ENCODE data around the gene ANKMY2. TPM values are rescaled to one million over a fixed set of nuclear protein-coding genes. Genes with fewer than 3 reads are reported as not detected.
A peak's percentile ranks its signal among the peaks of the same experiment; 100 is the strongest.
"Not testable (repeated sequence)": the region's sequence is repeated elsewhere in the genome, so short reads cannot be mapped to it uniquely, and the experiment has no call there.

ANKMY2 gene
- total RNA-seq, 1 donor from 2014 or later = 5.5 TPM

DNA sequence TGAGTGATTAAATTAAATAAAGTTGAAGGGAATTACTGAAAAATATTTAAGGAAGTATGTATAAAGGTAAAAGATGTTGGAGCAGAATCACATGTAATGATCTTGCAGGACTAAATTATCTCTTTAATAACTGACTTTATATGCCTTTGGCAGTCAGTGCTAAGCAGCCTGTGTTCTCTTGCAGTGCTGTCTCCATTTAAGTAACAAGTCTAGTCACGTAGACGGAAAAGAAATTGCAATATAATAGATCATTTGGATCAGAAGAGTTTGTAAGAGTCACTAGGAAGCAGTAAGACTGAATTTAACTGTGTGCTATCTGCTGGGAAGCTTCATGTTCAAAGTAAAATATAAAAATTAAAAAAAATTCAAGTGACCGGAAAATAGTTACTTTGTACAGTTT, 21.8 kb upstream of the ANKMY2 start:
- no peaks in the 10 kb centered on the region for H3K27me3 ChIP-seq (ENCODE audit: control insufficient read depth, insufficient read depth, low read length)
- no peak for DNase-seq (ENCODE audit: low read depth)
- H3K36me3 ChIP-seq (ENCODE audit: control insufficient read depth, insufficient read depth, low read length) = no peaks in the 10 kb centered on the region
- FAIRE-seq = no peak
- no peak overlapping the region for H3K4me3 ChIP-seq (ENCODE audit: low read depth, low read length)
- TF ChIP-seq, protein P1, sequence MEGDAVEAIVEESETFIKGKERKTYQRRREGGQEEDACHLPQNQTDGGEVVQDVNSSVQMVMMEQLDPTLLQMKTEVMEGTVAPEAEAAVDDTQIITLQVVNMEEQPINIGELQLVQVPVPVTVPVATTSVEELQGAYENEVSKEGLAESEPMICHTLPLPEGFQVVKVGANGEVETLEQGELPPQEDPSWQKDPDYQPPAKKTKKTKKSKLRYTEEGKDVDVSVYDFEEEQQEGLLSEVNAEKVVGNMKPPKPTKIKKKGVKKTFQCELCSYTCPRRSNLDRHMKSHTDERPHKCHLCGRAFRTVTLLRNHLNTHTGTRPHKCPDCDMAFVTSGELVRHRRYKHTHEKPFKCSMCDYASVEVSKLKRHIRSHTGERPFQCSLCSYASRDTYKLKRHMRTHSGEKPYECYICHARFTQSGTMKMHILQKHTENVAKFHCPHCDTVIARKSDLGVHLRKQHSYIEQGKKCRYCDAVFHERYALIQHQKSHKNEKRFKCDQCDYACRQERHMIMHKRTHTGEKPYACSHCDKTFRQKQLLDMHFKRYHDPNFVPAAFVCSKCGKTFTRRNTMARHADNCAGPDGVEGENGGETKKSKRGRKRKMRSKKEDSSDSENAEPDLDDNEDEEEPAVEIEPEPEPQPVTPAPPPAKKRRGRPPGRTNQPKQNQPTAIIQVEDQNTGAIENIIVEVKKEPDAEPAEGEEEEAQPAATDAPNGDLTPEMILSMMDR (IDR thresholded peaks at IDR 0.05; ENCODE audit: insufficient read depth, low read length, severe bottlenecking) = no peak

DNA sequence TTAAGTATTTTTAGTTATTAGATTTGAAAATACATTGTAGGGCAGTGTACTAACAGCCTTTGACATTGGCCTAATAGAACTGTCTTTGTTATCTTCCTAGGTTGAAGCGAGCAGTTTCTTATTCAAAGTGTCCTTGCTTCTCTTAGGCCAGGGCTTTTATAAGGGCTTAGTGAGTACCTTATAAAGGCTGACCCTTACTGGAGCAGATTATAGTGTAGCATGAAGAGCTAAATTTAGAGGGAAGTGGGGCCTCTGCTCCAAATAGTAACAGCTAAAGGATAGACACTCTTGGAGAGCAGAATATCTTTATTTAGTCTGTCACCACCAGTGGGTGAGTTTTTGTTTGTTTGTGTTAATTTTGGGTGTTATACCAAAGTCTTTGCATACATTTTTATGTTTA, 16.4 kb upstream of the ANKMY2 start:
- DNase-seq (ENCODE audit: low read depth) (no peak), FAIRE-seq (no peak)
- Histone ChIP-seq H3K27me3 (ENCODE audit: control insufficient read depth, insufficient read depth, low read length) (no peaks in the 10 kb centered on the region), H3K4me3 (ENCODE audit: low read depth, low read length) (no peak overlapping the region), H3K36me3 (ENCODE audit: control insufficient read depth, insufficient read depth, low read length) (no peaks in the 10 kb centered on the region)
- TF ChIP-seq, protein P1 (IDR thresholded peaks at IDR 0.05; ENCODE audit: insufficient read depth, low read length, severe bottlenecking) = no peak

DNA sequence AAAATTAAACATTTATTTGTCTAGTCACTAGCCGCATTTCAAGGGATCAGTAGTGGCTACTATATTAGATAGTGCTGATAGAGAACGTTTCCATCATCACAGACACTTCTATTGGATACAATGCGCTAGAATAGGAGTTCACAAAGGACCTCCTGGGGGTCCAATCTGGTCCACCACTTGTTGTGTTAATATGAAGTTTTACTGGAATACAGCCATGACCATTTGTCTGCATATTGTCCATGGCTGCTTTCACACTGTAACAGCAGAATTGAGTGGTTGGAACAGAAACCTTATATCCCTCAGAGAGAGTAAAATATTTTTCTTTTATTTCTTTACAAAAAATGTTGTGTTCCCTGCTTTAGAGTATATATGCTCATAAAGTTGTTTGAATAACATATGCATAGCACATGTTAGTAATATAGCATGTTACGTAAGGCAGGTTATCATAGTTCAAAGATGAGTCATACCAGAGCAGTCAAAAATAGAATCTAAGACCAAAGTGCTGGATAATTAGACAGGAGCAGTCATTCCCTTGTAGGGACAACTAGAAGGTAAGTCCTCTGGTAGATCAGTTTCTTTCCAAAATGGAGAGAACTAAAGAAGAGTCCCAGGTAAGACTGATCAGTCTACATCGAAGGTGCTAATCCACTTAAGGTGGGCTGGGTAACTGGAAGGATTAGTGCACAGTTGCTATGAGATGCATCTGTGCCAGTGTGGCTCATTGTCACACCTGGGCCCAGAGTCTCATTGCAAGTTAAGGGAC, 15.3 kb upstream of the ANKMY2 start:
- TF ChIP-seq, protein P1 (IDR thresholded peaks at IDR 0.05; ENCODE audit: insufficient read depth, low read length, severe bottlenecking) = no peak
- DNase-seq (ENCODE audit: low read depth) (peak; percentile 90), FAIRE-seq (peak; percentile 7)
- H3K27me3 ChIP-seq (ENCODE audit: control insufficient read depth, insufficient read depth, low read length) = no peaks in the 10 kb centered on the region
- H3K4me3 ChIP-seq (ENCODE audit: low read depth, low read length) = no peak overlapping the region
- no peaks in the 10 kb centered on the region for H3K36me3 ChIP-seq (ENCODE audit: control insufficient read depth, insufficient read depth, low read length)

DNA sequence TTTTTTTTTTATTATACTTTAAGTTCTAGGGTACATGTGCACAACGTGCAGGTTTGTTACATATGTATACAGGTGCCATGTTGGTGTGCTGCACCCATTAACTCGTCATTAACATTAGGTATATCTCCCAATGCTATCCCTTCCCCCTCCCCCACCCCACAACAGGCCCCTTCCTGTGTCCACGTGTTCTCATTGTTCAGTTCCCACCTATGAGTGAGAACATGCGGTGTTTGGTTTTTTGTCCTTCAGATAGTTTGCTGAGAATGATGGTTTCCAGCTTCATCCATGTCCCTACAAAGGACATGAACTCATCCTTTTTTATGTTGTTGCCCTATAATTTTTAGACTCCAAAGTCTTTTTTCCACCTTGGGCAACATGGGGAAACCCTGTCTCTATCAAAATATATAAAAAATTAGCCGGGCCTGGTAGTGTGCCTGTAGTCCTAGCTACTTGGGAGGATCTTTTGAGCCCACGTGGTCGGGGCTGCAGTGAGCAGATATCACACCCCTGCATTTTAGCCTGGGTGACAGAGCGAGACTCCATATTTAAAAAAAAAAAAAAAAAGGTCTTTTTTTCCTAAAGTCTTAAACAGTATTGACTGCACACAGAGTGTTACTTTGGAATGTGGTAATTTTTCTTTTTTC, 14.4 kb upstream of the ANKMY2 start:
- FAIRE-seq = not testable (repeated sequence)

DNA sequence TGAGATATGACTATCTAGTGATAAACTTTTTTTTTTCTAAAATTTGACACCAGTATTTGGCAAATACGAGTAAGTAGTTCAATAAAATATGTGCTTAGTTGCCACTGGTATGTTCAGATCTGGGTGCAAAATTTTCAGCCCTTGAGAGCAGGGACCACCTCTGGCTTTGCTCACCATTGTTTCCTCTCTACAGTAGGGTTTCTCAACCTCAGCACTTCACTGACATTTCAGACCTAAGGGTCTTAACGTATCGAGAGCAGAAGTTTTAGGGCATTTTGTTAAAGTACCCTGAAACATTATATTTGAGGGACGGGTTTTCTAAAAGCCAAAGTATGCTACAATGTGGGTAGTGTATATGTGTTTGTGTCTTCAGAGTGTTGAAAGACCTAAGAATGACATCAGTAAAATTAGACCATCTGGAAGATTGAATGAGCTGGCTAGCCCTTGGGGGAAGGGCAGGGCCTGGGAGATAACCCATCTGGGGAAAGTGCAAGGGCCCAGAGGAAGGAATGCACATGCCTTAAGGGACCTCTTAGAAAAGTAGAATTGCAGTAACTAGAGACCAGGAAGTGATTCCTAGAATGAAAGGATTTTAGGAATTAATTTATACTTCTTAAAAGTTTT, 12.2 kb upstream of the ANKMY2 start:
- Histone ChIP-seq H3K36me3 (ENCODE audit: control insufficient read depth, insufficient read depth, low read length) (no peaks in the 10 kb centered on the region), H3K27me3 (ENCODE audit: control insufficient read depth, insufficient read depth, low read length) (no peaks in the 10 kb centered on the region), H3K4me3 (ENCODE audit: low read depth, low read length) (no peak overlapping the region)
- TF ChIP-seq, protein P1 (IDR thresholded peaks at IDR 0.05; ENCODE audit: insufficient read depth, low read length, severe bottlenecking) = no peak
- FAIRE-seq (no peak), DNase-seq (ENCODE audit: low read depth) (peak; percentile 51)

More for the DNA sequence above, 14.4 kb upstream of the ANKMY2 start:
- not testable (repeated sequence) for H3K36me3 ChIP-seq (ENCODE audit: control insufficient read depth, insufficient read depth, low read length); H3K4me3 ChIP-seq (ENCODE audit: low read depth, low read length); H3K27me3 ChIP-seq (ENCODE audit: control insufficient read depth, insufficient read depth, low read length); DNase-seq (ENCODE audit: low read depth)

DNA sequence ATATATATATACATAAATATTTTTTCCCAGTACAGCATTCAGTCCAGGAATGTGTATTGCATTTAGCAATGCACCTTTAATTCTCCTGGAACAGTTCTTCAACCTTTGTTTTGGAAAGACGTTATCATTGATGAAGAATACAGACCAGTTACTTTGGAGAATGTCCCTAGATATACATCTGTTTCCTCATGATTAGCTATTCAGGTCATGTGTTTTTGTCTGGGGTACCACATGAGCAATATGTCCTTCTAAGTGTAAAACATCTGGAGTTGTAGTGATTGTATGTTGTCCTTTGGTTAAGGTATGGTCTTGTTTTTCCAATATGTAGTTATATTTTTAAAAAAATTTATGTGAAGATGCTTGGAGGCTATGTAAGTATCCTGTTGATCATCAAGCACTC, 10.6 kb upstream of the ANKMY2 start:
- FAIRE-seq (no peak), DNase-seq (ENCODE audit: low read depth) (no peak)
- H3K4me3 ChIP-seq (ENCODE audit: low read depth, low read length) = no peak overlapping the region
- H3K27me3 ChIP-seq (ENCODE audit: control insufficient read depth, insufficient read depth, low read length) = no peaks in the 10 kb centered on the region
- TF ChIP-seq, protein P1 (IDR thresholded peaks at IDR 0.05; ENCODE audit: insufficient read depth, low read length, severe bottlenecking) = no peak
- H3K36me3 ChIP-seq (ENCODE audit: control insufficient read depth, insufficient read depth, low read length) = no peaks in the 10 kb centered on the region
